Hepatic stellate cell (primary cell): ENCODE data around the gene CC2D1B.
A peak's percentile ranks its signal among the peaks of the same experiment; 100 is the strongest.

Experiments
- DNase-seq: peaks from one replicate; pipeline ENCODE4 v3.0.0; 2011; ENCODE audit warnings: low spot score

CC2D1B gene

DNA sequence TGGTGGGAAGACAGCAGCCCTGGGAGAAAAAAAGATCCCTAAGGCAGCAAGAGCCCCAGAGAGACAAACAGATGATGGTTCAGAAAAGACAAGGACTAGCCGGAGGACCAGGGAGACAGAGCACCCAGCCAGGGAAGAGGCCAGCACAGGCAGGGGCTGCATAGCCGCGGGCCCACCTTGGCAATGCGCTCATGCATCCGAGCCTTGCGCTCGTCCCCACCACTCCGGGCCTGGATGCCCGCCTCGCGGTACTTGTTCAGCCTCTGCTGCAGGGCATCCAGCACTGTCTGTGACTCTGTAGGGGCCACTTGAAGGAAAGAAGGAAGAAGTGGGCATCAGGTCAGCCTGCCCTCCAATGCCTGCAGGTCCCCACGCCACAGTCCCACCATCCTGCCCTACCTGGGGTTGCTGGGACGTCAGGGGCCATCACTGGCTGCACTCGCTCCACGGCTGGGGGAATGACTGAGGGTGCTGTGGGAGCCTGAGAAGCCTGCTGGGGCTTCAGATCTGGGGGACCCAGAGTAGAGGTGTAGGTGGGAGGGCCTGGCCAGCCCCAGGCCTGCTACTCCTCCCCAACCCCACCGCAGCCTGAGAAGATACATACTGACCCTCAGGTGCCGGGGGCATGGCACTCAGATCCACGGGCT, 7.0 kb downstream of the CC2D1B start:
- DNase-seq, result no peak

DNA sequence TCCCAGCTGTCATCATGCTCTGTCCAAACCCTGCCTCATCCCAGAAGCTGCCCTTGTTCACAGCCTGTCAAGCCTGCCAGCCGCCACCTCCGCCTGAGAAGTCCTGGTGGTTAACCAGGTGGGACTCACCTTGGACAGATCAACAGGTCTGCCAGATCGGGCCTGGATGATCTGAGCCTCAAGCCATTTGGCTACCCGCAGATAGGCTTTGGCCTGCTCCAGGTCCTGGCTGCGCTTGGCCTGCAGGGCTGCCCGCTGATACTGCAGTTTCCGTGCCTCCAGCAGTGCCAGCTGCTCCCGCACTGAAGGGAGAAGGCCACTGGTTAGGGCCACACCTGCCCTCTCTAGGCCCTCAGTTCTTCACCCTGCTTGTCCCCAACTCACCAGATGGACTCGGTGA, 8.6 kb downstream of the CC2D1B start:
- DNase-seq, result no peak

GRCh38 chr1:52356818-52357355, 9.1 kb downstream of the CC2D1B start:
- no peak for DNase-seq

- no peak for DNase-seq
Measured at GRCh38 chr1:52355847-52356505, 10.0 kb downstream of the CC2D1B start.

- no peak for DNase-seq
Measured at GRCh38 chr1:52355436-52355835, 10.6 kb downstream of the CC2D1B start.

- DNase-seq, result no peak
Measured at GRCh38 chr1:52352690-52353089, 13.3 kb downstream of the CC2D1B start.

DNA sequence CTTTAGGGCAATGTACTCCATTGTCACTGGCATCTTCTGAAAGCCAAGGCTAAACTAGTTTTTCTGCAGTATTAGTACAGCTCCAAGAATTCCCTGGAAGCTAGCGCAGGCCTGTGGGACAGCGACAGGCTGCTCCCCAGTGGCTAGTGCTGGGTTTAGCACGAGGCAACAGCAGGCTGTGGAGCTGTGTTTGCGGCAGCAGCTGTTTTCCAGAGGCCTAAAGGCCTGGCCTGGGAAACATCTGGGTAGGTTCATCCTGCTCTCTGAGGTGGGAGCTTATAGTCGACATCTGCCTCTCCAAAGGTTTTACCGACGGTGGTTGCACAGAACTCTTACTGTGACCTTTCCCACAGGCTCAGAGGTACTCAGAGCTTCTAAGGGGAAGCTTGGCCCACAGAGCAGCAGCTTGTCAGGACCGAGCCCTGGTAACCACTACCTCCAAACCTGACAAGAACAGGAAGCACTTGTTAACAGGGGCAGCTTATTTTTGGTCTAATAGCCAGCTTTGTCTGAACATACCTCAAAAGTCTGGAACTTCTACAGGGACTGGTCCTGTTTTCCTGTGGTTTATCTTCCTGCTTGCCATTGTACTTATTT, 17.2 kb downstream of the CC2D1B start:
- peak; percentile 46 for DNase-seq

- no peak for DNase-seq
Measured at GRCh38 chr1:52346653-52347052, 19.4 kb downstream of the CC2D1B start.

DNA sequence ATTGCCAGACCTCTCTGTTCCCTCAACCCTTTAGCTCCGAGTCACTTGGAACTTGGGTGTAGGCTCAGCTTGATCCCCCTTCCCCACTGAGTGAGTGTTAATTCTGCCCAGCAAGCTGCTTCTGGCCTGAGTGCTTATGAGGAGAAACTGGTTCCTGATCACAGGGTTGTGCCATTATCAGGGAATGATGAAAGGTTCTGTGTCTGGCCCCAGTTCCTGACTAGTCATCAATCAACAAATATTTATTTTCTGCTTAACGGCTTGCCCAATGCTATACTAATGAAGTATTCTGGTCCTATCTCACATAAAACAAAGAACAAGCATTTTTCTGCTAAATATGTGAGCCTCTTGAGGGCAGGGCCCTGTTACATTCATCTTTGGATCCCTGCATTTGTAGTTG, 20.8 kb downstream of the CC2D1B start:
- DNase-seq, result no peak

GRCh38 chr1:52343979-52344378, 22.0 kb downstream of the CC2D1B start:
- no peak for DNase-seq

DNA sequence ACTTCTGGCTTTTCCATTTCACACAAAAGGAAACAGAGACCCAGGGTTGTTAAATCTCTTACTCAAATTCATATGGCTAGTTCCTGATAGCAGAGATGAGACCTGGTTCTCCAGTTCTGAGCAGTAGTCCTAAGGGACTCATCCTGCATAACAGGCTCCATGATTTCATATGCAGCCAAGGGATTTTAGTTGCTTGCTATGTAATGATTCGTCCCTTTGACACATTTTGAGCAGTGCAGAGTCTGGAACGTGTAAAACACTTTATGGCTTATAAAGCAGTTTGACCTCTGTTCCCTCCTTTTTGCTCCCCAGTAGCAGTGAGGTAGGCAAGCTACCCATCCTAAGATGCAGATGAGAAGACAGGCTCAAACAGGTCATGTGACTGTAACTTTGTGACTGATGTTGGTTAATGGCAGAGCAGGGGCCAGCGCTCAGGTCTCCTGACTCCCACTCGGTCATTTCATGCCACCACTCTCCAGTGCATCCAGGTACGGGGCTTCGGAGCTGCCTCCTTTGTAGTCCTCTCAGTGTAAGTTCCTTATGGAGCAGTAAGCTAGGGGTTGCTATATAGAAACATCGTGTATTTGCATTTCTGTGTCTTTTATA, 24.2 kb downstream of the CC2D1B start:
- DNase-seq, result no peak

DNA sequence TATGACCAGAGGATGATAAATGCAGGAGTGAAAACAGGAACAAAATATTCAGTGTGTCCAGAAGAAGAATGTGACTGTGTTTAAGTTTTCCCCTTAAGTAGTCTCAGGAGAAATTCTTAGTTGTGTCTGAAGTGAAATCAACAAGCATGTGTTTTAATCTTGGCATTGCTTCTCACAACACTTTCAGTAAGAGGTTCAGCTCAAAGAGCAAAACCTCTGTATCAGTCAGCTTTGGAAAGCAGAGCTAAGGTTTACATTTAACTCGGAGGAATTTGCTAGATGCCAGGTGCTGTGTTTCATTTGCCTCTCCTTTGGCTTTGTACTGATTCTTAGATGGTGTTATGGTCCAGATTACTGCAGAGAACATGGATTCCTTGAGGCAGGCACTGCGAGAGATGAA, 28.6 kb downstream of the CC2D1B start:
- no peak for DNase-seq

DNA sequence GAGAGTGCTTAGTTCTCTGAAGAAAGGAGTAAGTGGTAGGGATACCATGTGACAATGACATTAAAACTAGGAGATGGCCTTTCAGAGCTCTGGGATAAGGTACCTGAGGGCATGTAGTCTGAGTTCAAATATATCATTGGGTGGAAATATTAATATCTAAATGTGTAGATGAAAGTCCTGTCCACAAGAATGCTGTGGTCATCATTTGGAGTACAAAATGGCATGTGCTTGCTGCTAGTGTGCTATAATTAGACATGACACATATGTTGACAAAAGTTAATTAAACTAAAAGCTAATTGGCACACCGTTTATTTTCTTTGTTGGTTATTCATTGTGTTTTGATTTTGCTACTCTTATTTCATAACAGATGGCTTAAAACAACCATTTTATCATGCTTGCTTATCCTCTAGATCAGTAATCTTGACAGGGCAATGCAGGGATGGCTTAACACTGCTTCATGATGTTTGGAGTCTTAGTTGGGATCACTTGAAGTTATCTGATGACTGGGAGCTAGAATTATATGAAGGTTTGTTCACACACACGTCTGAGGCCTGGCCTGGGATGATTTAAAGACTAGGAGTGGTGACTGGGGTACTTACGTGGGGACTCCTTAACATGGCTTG, 31.0 kb downstream of the CC2D1B start:
- no peak for DNase-seq

DNA sequence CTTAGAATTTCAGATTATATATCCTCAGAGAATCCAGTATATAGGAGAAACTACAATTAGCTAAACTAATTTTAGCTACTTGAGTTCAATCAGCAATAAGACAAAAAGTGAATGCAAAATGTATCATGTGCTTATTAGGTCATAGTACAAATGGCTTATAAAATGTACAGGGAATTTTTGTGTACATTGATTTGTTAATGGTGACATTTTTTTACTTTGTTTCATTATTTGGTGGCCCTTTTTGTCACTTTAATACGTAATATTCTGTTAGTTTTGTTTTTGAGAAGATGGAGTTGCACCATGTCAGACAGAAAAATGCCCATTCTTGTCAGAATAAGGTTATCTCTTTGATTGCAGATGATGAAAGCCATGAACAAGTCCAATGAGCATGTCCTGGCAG, 33.6 kb downstream of the CC2D1B start:
- no peak for DNase-seq

DNA sequence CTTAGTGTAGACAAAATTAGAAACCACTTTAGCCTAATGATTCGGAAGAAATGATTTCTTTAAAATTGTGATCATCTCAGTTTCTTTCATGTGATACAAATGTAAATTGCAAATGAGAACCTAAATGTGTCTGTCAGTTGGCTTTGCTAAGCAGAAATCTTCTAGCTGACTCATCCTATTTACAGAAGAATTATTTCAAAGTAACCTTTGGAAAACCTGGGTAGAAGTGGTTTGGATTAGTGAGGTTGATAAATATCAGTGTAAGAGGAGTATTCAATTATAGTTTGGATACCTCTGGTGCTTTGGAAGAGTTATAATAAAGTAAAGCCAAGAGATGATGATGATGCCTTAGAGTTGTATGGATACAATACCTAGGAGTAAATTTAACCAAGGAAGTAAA, 37.4 kb downstream of the CC2D1B start:
- no peak for DNase-seq

DNA sequence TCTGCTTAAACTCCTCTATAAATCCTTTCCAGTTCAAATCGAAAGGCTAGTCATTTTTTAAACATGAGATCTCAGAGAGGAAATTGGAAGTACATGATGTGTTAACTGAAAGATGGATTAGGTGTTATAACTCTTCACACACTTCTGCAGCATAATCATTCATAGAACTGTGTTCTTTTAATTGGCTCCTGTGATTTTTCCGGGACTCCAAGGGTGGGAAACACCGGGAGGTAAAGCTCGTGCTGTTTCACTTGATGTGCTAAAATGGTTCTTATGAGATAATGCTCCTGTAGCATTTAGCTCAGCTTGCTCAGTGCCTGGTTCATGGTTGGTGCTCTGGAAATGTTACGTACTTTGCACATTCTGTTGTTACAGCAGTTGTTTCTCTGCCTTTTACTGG, 40.2 kb downstream of the CC2D1B start:
- DNase-seq, result no peak

GRCh38 chr1:52323731-52324130, 42.3 kb downstream of the CC2D1B start:
- DNase-seq, result no peak

DNA sequence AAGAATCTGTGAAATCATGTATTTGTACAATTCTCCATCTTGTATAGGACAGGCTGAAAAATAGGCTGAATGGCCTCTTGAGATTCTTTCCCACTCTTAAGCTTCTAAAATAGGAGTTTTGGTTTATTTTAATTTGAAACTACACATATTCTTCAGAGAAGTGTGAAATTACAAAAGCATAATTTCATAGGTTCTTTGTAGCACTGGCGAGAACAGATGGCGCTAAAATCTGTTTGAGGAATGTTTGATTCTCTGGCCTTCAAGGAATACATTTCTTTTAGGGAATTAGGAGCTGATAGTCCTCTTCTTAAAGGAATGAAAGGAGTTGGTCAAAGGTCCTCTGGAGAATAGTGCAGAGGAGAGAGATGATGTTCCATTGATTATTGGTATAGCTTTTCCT, 44.9 kb downstream of the CC2D1B start:
- no peak for DNase-seq

DNA sequence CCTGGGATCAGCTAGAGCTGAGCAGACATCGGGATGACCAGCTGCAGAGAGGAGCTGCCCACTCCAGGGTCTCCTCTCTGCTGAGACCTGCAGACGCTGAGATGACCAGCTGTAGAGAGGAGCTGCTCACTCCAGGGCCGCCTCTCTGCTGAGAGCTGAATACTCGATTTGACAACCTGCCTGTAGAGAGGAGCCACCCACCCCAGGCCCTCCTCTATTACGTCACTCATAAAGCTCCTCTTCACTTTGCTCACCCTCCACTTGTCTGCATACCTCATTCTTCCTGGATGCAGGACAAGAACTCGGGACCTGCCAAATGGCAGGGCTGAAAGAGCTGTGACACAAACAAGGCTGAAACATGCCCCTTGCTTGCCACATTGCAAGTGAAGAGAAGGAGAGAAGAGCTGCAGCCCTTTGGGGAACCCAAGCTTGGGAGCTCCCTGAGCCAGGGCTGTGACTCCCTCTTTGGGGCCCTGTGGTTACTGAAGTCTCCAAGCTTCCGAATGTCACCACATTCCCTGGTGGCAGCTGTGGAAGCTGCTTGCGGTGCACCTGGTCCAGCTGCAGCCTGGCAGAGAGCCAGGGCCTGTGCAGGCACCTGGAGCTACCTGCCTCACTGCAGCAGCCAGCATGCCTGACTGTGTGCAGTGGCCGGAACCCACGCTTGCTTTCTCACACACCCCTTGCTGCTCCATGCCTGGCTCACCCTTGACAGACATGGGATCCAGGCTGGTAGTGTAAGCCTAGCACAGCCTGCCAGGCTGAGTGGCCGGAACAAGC, 59.6 kb downstream of the CC2D1B start:
- no peak for DNase-seq

DNA sequence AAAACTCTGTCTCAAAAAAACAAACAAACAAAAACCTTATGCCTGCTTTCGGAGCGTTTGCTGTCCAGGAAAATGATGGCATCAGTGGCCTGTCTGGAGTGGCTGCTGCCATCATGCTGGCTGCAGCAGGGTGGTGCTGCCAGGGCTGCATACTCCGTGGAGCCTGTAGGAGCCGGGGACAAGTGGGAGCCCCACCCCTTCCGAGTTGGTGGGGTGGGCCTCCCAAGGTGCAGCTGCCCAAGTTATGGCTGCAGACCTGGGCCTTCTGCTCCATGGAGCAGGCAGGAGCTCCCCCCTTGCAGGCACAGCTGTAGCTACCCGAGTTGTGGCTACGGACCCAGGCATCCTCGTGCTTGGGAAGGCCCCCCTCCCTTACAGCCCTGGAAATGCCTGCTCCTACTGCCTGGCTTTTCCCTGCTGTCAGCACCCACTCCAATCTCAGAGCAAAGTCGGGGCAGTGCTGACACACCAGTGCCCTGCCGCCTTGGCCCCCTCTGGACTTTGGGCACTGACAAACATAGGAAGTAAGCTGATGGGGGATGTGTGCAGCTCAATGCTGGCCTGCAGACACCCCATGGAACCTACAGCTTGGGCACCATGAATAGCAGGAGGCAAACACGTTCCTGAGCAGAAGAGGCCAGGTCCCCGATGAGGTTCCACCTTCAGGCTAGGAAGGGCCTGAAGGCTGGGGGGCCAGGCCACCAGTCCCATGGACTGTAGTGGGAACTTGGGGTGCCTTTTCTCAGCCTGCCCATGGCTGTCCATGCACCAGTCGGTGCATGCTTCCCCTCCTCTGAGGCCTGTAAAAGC, 60.4 kb downstream of the CC2D1B start:
- DNase-seq, result no peak
